Measurements from ENCODE around the gene BASP1.

BASP1 gene

GRCh38 chr5:17305964-17306725 is 88.7 kb downstream of the BASP1 start (continued):
- TF ChIP-seq ZBTB11 (tag by site-specific recombination; conservative IDR thresholded peaks at IDR 0.05; ENCODE audit: low read depth) (peak; percentile 32; the same call in 1 of the 2 replicates), PATZ1 (tag by site-specific recombination; IDR thresholded peaks at IDR 0.05) (peak; percentile 90), SCRT1 (tag by site-specific recombination; IDR thresholded peaks at IDR 0.05; ENCODE audit: borderline replicate concordance) (peak; percentile 88; the same call in 1 of the 2 replicates), KLF10 (tag by site-specific recombination; IDR thresholded peaks at IDR 0.05) (peak; percentile 96), EGR2 (tag by site-specific recombination; IDR thresholded peaks at IDR 0.05; ENCODE audit: low read depth) (0 out of 2 replicates have a peak, but pooled peaks have one; percentile 30), RBAK (tag by site-specific recombination; IDR thresholded peaks at IDR 0.05) (no peak), ZNF426 (tag by site-specific recombination; IDR thresholded peaks at IDR 0.05) (no peak), ZNF24 (tag by site-specific recombination; IDR thresholded peaks at IDR 0.05) (peak; percentile 98)

GRCh38 chr5:17306726-17307091 is 89.3 kb downstream of the BASP1 start:
- ChIA-PET POLR2A (interaction anchor here (1.5 to 3.1 kb wide), 3 partner anchors 9 to 89 kb away, joined by 7 to 25 read pairs (median 14); partner anchors contain the start of gene BASP1), CTCF (interaction anchor here (0.6 to 2.9 kb wide), 4 partner anchors 12 to 999 kb away, joined by 3 to 16 read pairs (median 6); no protein-coding TSS in a partner anchor)
- Histone ChIP-seq H3K4me1 (ENCODE audit: control insufficient read depth, insufficient read depth, low read length) (peaks cover 32% of the 10 kb centered on the region), H3K36me3 (ENCODE audit: control insufficient read depth in 2 of 2, insufficient read depth in 1 of 2, low read length in 2 of 2) (no peaks in the 10 kb centered on the region), H3K4me3 (ENCODE audit: low read depth, low read length) (no peak overlapping the region), H3K9me3 (ENCODE audit: control insufficient read depth, insufficient read depth, low read depth, low read length) (no peaks in the 10 kb centered on the region), H3K27ac (ENCODE audit: extremely low read depth, low read depth, low read length) (peak overlapping the region; percentile 85)
- TF ChIP-seq ZNF335 (tag by site-specific recombination; conservative IDR thresholded peaks at IDR 0.05) (no peak), ZNF146 (tag by site-specific recombination; IDR thresholded peaks at IDR 0.05) (no peak), PRDM4 (tag by site-specific recombination; IDR thresholded peaks at IDR 0.05) (no peak), GFI1B (tag by site-specific recombination; IDR thresholded peaks at IDR 0.05) (no peak), ZNF354C (tag by site-specific recombination; IDR thresholded peaks at IDR 0.05; ENCODE audit: borderline replicate concordance, low read depth) (no peak), ZNF350 (tag by site-specific recombination; IDR thresholded peaks at IDR 0.05) (no peak), ZNF501 (tag by site-specific recombination; IDR thresholded peaks at IDR 0.05) (no peak), ZSCAN23 (tag by site-specific recombination; IDR thresholded peaks at IDR 0.05) (no peak), ZNF175 (tag by site-specific recombination; IDR thresholded peaks at IDR 0.05) (no peak), TRIM28 (IDR thresholded peaks at IDR 0.05; ENCODE audit: borderline replicate concordance, low read length) (no peak), ZNF776 (tag by site-specific recombination; IDR thresholded peaks at IDR 0.05; ENCODE audit: borderline replicate concordance) (no peak), ZNF747 (tag by site-specific recombination; IDR thresholded peaks at IDR 0.05) (no peak)

Measured in HEK293 (cell line).